GM23338 (cell line): ENCODE data around the gene NBAS.

Experiments
- CREB1 ChIP-seq: fragments of 250-450 bp; sonication (Bioruptor Pico); IDR thresholded peaks from 2 replicates; pipeline ENCODE4 v1.5.0; 2020; ENCODE audit warnings: low read depth, mild to moderate bottlenecking, moderate library complexity
- CTCF ChIP-seq, 2 experiments: fragments of 200-600 bp in 1 of 2; sonication (generic) in 1 of 2; conservative IDR thresholded peaks; 2 replicates each; pipeline versions ENCODE4 v1.5.1 to v1.6.1; 2016 to 2017; ENCODE audit warnings: antibody characterized with exemption in 2 of 2, low read depth in 2 of 2, mild to moderate bottlenecking in 2 of 2, moderate library complexity in 1 of 2
- ETS1 ChIP-seq: IDR thresholded peaks from 2 replicates; pipeline ENCODE4 v1.6.1; 2016; ENCODE audit warnings: antibody characterized with exemption
- EZH2 ChIP-seq: fragments of 200-600 bp; sonication (generic); IDR thresholded peaks from one replicate; pipeline ENCODE4 v1.8.0; 2017; ENCODE audit warnings: antibody characterized with exemption, mild to moderate bottlenecking, low read depth; ENCODE audit not compliant: unreplicated experiment
- EZH2phosphoT487 ChIP-seq: fragments of 200-600 bp; sonication (generic); IDR thresholded peaks from one replicate; pipeline ENCODE4 v1.8.1; 2018; ENCODE audit warnings: antibody characterized with exemption; ENCODE audit not compliant: unreplicated experiment
- POLR2AphosphoS5 ChIP-seq: IDR thresholded peaks from 2 replicates; pipeline ENCODE4 v1.6.1; 2016; ENCODE audit warnings: antibody characterized with exemption, low read depth
- REST ChIP-seq: IDR thresholded peaks from one replicate; pipeline ENCODE4 v1.6.1; 2018; ENCODE audit warnings: antibody characterized with exemption; ENCODE audit not compliant: unreplicated experiment
- ZNF114 ChIP-seq: fragments of 250-450 bp; sonication (Bioruptor Pico); IDR thresholded peaks from 2 replicates; pipeline ENCODE4 v1.5.0; 2020; ENCODE audit warnings: mild to moderate bottlenecking, moderate library complexity
- ZNF331 ChIP-seq: fragments of 250-450 bp; sonication (Bioruptor Pico); IDR thresholded peaks from 2 replicates; pipeline ENCODE4 v1.5.0; 2020; ENCODE audit warnings: low read depth, mild to moderate bottlenecking, moderate library complexity

- TF ChIP-seq CTCF (conservative IDR thresholded peaks at IDR 0.05; ENCODE audit: low read depth in 2 of 2) (no peak), EZH2 (no peak), CREB1 (no peak), EZH2phosphoT487 (no peak), REST (no peak), ETS1 (no peak), POLR2AphosphoS5 (no peak), ZNF114 (CRISPR knock-in tag) (no peak), ZNF331 (CRISPR knock-in tag) (no peak)
Observed at GRCh38 chr2:15389326-15389700, 171.8 kb downstream of the NBAS start.
